HUES64 (cell line): ENCODE data around the gene WAPL.

Experiments
- H3K27ac ChIP-seq: 2 replicates; pipeline ENCODE4 v1.7.0; 2013; ENCODE audit warnings: low read depth, low read length, inconsistent platforms
- H3K27me3 ChIP-seq: 2 replicates; pipeline ENCODE4 v1.6.1; 2013; ENCODE audit warnings: mild to moderate bottlenecking, low read length; ENCODE audit not compliant: insufficient read depth
- H3K36me3 ChIP-seq: 2 replicates; pipeline ENCODE4 v1.6.1; 2013; ENCODE audit warnings: mild to moderate bottlenecking, low read length; ENCODE audit not compliant: insufficient read depth
- H3K4me1 ChIP-seq: 2 replicates; pipeline ENCODE4 v1.6.1; 2013; ENCODE audit warnings: mild to moderate bottlenecking, low read length, moderate library complexity; ENCODE audit not compliant: insufficient read depth
- H3K4me3 ChIP-seq: 2 replicates; pipeline ENCODE4 v1.5.1; 2013; ENCODE audit warnings: mild to moderate bottlenecking, low read length, moderate library complexity
- H3K9ac ChIP-seq: 2 replicates; pipeline ENCODE4 v1.6.1; 2013; ENCODE audit warnings: mild to moderate bottlenecking, low read depth, low read length
- H3K9me3 ChIP-seq: 2 replicates; pipeline ENCODE4 v1.6.1; 2013; ENCODE audit warnings: low read depth, low read length; ENCODE audit not compliant: insufficient read depth
- WGBS: fragments of 150-250, 120-280 bp; methylation state at CpG from one replicate; pipeline ENCODE4 v1.1.7; 2013; ENCODE audit warnings: missing lambda C conversion rate; 5-methylcytosine and 5-hydroxymethylcytosine counted together

WAPL gene

GRCh38 chr10:86437447-86437846 is 84.1 kb downstream of the WAPL start:
- H3K4me3 ChIP-seq: no peak overlapping the region
- H3K36me3 ChIP-seq: peaks cover 78% of the 10 kb centered on the region
- no peaks in the 10 kb centered on the region for H3K9me3 ChIP-seq
- H3K27ac ChIP-seq: no peak overlapping the region
- 92% methylated on average over 1 of the region's 3 CpGs for WGBS
- H3K9ac ChIP-seq: no peak overlapping the region
- no peaks in the 10 kb centered on the region for H3K27me3 ChIP-seq
- peaks cover 22% of the 10 kb centered on the region for H3K4me1 ChIP-seq

GRCh38 chr10:86436963-86437362 is 84.6 kb downstream of the WAPL start:
- no peaks in the 10 kb centered on the region for H3K27me3 ChIP-seq
- H3K9ac ChIP-seq: no peak overlapping the region
- H3K36me3 ChIP-seq: peaks cover 74% of the 10 kb centered on the region
- no peak overlapping the region for H3K27ac ChIP-seq
- no peak overlapping the region for H3K4me3 ChIP-seq
- peaks cover 22% of the 10 kb centered on the region for H3K4me1 ChIP-seq
- WGBS: 92% methylated on average over 2 of the region's 2 CpGs
- H3K9me3 ChIP-seq: no peaks in the 10 kb centered on the region

- Histone ChIP-seq H3K9ac (no peak overlapping the region), H3K27me3 (no peaks in the 10 kb centered on the region), H3K9me3 (no peaks in the 10 kb centered on the region), H3K27ac (no peak overlapping the region), H3K36me3 (peaks cover 52% of the 10 kb centered on the region), H3K4me3 (no peak overlapping the region), H3K4me1 (peaks cover 22% of the 10 kb centered on the region)
- no CpG with 5 or more reads among the region's 1 CpG for WGBS
Observed at GRCh38 chr10:86434656-86435055, 86.9 kb downstream of the WAPL start.

GRCh38 chr10:86423739-86424138 is 97.9 kb downstream of the WAPL start:
- no peaks in the 10 kb centered on the region for H3K9me3 ChIP-seq
- H3K36me3 ChIP-seq: no peaks in the 10 kb centered on the region
- H3K4me1 ChIP-seq: peaks cover 8% of the 10 kb centered on the region; the same call in 1 of the 2 replicates
- H3K4me3 ChIP-seq: peak overlapping the region; percentile 19
- H3K27ac ChIP-seq: peak overlapping the region; percentile 78
- H3K9ac ChIP-seq: no peak overlapping the region
- H3K27me3 ChIP-seq: no peaks in the 10 kb centered on the region
- WGBS: 14% methylated on average over 5 of the region's 5 CpGs

GRCh38 chr10:86419101-86419500 is 102.5 kb downstream of the WAPL start:
- H3K27ac ChIP-seq: no peak overlapping the region
- peaks cover 8% of the 10 kb centered on the region; the same call in 1 of the 2 replicates for H3K4me1 ChIP-seq
- no peak overlapping the region for H3K4me3 ChIP-seq
- H3K36me3 ChIP-seq: no peaks in the 10 kb centered on the region
- no peaks in the 10 kb centered on the region for H3K9me3 ChIP-seq
- WGBS: 72% methylated on average over 2 of the region's 2 CpGs
- H3K27me3 ChIP-seq: no peaks in the 10 kb centered on the region
- no peak overlapping the region for H3K9ac ChIP-seq

GRCh38 chr10:86415583-86415982 is 106.0 kb downstream of the WAPL start:
- Histone ChIP-seq H3K27ac (no peak overlapping the region), H3K4me3 (no peak overlapping the region), H3K4me1 (no peaks in the 10 kb centered on the region; the same call in 1 of the 2 replicates), H3K9me3 (0 out of 2 replicates have a peak, but pooled peaks cover 3% of the 10 kb centered on the region), H3K36me3 (no peaks in the 10 kb centered on the region), H3K27me3 (no peaks in the 10 kb centered on the region), H3K9ac (no peak overlapping the region)
- WGBS: 77% methylated on average over 5 of the region's 5 CpGs

- Histone ChIP-seq H3K4me1 (no peaks in the 10 kb centered on the region; the same call in 1 of the 2 replicates), H3K4me3 (no peak overlapping the region), H3K27me3 (no peaks in the 10 kb centered on the region), H3K9ac (no peak overlapping the region), H3K36me3 (no peaks in the 10 kb centered on the region), H3K27ac (no peak overlapping the region), H3K9me3 (0 out of 2 replicates have a peak, but pooled peaks cover 4% of the 10 kb centered on the region)
- 86% methylated on average over 3 of the region's 3 CpGs for WGBS
Observed at GRCh38 chr10:86415116-86415515, 106.5 kb downstream of the WAPL start.

- no peak overlapping the region for H3K4me3 ChIP-seq
Observed at GRCh38 chr10:86413046-86413728, 108.4 kb downstream of the WAPL start.

GRCh38 chr10:86411852-86412560 is 109.6 kb downstream of the WAPL start:
- 98% methylated on average over 5 of the region's 6 CpGs for WGBS
- Histone ChIP-seq H3K36me3 (no peaks in the 10 kb centered on the region), H3K27ac (no peak overlapping the region), H3K9ac (no peak overlapping the region), H3K27me3 (no peaks in the 10 kb centered on the region), H3K4me3 (no peak overlapping the region), H3K4me1 (no peaks in the 10 kb centered on the region; the same call in 1 of the 2 replicates), H3K9me3 (0 out of 2 replicates have a peak, but pooled peaks cover 4% of the 10 kb centered on the region)

More at GRCh38 chr10:86413046-86413728, 108.4 kb downstream of the WAPL start:
- Histone ChIP-seq H3K9ac (no peak overlapping the region), H3K9me3 (0 out of 2 replicates have a peak, but pooled peaks cover 4% of the 10 kb centered on the region), H3K36me3 (no peaks in the 10 kb centered on the region), H3K4me1 (no peaks in the 10 kb centered on the region; the same call in 1 of the 2 replicates), H3K27ac (no peak overlapping the region), H3K27me3 (no peaks in the 10 kb centered on the region)
- 90% methylated on average over 3 of the region's 6 CpGs for WGBS

- no peak overlapping the region for H3K9ac ChIP-seq
- 90% methylated on average over 7 of the region's 7 CpGs for WGBS
- no peaks in the 10 kb centered on the region for H3K36me3 ChIP-seq
- no peak overlapping the region for H3K27ac ChIP-seq
- H3K4me1 ChIP-seq: no peaks in the 10 kb centered on the region; the same call in 1 of the 2 replicates
- 0 out of 2 replicates have a peak, but pooled peaks cover 4% of the 10 kb centered on the region for H3K9me3 ChIP-seq
- H3K27me3 ChIP-seq: no peaks in the 10 kb centered on the region
- no peak overlapping the region for H3K4me3 ChIP-seq
Observed at GRCh38 chr10:86411281-86411841, 110.2 kb downstream of the WAPL start.

- Histone ChIP-seq H3K36me3 (no peaks in the 10 kb centered on the region), H3K27ac (no peak overlapping the region), H3K27me3 (no peaks in the 10 kb centered on the region), H3K4me3 (no peak overlapping the region), H3K9ac (no peak overlapping the region), H3K4me1 (no peaks in the 10 kb centered on the region), H3K9me3 (0 out of 2 replicates have a peak, but pooled peaks cover 4% of the 10 kb centered on the region)
- 88% methylated on average over 4 of the region's 4 CpGs for WGBS
Observed at GRCh38 chr10:86410542-86411124, 111.0 kb downstream of the WAPL start.
